Muscle layer of duodenum (tissue), 2 donors: Measurements from ENCODE around the gene TMEM222.
"Not testable (repeated sequence)": the region's sequence is repeated elsewhere in the genome, so short reads cannot be mapped to it uniquely, and the experiment has no call there.

ENCODE experiments used
- H3K27ac ChIP-seq: one replicate; pipeline ENCODE4 v1.7.0; 2013; ENCODE audit warnings: mild to moderate bottlenecking, low read length
- H3K27me3 ChIP-seq: one replicate; pipeline ENCODE4 v1.7.0; 2013; ENCODE audit warnings: low read depth, mild to moderate bottlenecking, control low read depth, low read length
- H3K36me3 ChIP-seq, 2 donors: one replicate each; pipeline ENCODE4 v1.7.0; 2013; ENCODE audit warnings: low read length in 2 of 2, control low read depth in 1 of 2, mild to moderate bottlenecking in 1 of 2; ENCODE audit not compliant: insufficient read depth in 2 of 2, control insufficient read depth in 1 of 2
- H3K4me1 ChIP-seq, 2 donors: one replicate each; pipeline ENCODE4 v1.7.0; 2013; ENCODE audit warnings: low read length in 2 of 2, mild to moderate bottlenecking in 2 of 2, control low read depth in 1 of 2, moderate library complexity in 1 of 2; ENCODE audit not compliant: insufficient read depth in 2 of 2, control insufficient read depth in 1 of 2
- H3K4me3 ChIP-seq, 2 donors: one replicate each; pipeline ENCODE4 v1.7.0; 2013; ENCODE audit warnings: low read length in 2 of 2, low read depth in 1 of 2, mild to moderate bottlenecking in 1 of 2
- H3K9me3 ChIP-seq, 2 donors: one replicate each; pipeline ENCODE4 v1.7.0; 2013; ENCODE audit warnings: low read length in 2 of 2, control low read depth in 1 of 2, mild to moderate bottlenecking in 1 of 2; ENCODE audit not compliant: control insufficient read depth in 1 of 2
- donor health status: healthy.

The TMEM222 gene

GRCh38 chr1:27321813-27322568, at the start of gene TMEM222:
TMEM222 (plus strand) TSS chr1:27322163; CDS start chr1:27322198, 35 bp downstream.
- no peaks in the 10 kb centered on the region for H3K27me3 ChIP-seq
- H3K4me3 ChIP-seq: peak within 1 kb of the TSS; percentile 100
- H3K4me1 ChIP-seq: peaks cover 7 to 35% of the 10 kb centered on the region in 2 donors
- no peaks in the 10 kb centered on the region for H3K9me3 ChIP-seq
- peak within 1 kb of the TSS; percentile 97 for H3K27ac ChIP-seq
- peaks cover 8 to 16% of the 10 kb centered on the region in 2 donors for H3K36me3 ChIP-seq

GRCh38 chr1:27274204-27274603, 47.8 kb upstream of the TMEM222 start:
- H3K27ac ChIP-seq: no peak overlapping the region
- H3K36me3 ChIP-seq: peaks cover 0 to 6% of the 10 kb centered on the region in 2 donors
- peaks cover 0 to 3% of the 10 kb centered on the region in 2 donors for H3K9me3 ChIP-seq
- H3K4me1 ChIP-seq: no peaks in the 10 kb centered on the region
- H3K4me3 ChIP-seq: no peak overlapping the region
- H3K27me3 ChIP-seq: no peaks in the 10 kb centered on the region

- no peak overlapping the region for H3K27ac ChIP-seq
- no peaks in the 10 kb centered on the region for H3K4me1 ChIP-seq
- H3K36me3 ChIP-seq: peaks cover 0 to 6% of the 10 kb centered on the region in 2 donors
- peaks cover 0 to 3% of the 10 kb centered on the region in 2 donors for H3K9me3 ChIP-seq
- H3K27me3 ChIP-seq: no peaks in the 10 kb centered on the region
- no peak overlapping the region for H3K4me3 ChIP-seq
Measured at GRCh38 chr1:27275696-27276095, 46.3 kb upstream of the TMEM222 start.

- H3K36me3 ChIP-seq: peaks cover 6 to 21% of the 10 kb centered on the region in 2 donors
- H3K27ac ChIP-seq: peak overlapping the region; percentile 33
- H3K4me1 ChIP-seq: no peaks in the 10 kb centered on the region
- no peaks in the 10 kb centered on the region for H3K9me3 ChIP-seq
- no peaks in the 10 kb centered on the region for H3K27me3 ChIP-seq
- H3K4me3 ChIP-seq: no peak overlapping the region
Measured at GRCh38 chr1:27284425-27285273, 37.3 kb upstream of the TMEM222 start.

- Histone ChIP-seq H3K9me3 (no peaks in the 10 kb centered on the region), H3K36me3 (peaks cover 6 to 24% of the 10 kb centered on the region in 2 donors), H3K27ac (no peak overlapping the region), H3K27me3 (no peaks in the 10 kb centered on the region), H3K4me1 (no peaks in the 10 kb centered on the region), H3K4me3 (no peak overlapping the region)
Measured at GRCh38 chr1:27285274-27285660, 36.7 kb upstream of the TMEM222 start.

GRCh38 chr1:27285821-27286220, 36.1 kb upstream of the TMEM222 start:
- not testable (repeated sequence) for H3K4me3 ChIP-seq, H3K27ac ChIP-seq, H3K27me3 ChIP-seq, H3K4me1 ChIP-seq, H3K9me3 ChIP-seq
- peaks cover 12 to 30% of the 10 kb centered on the region in 2 donors for H3K36me3 ChIP-seq

- H3K9me3 ChIP-seq, H3K27ac ChIP-seq, H3K4me3 ChIP-seq, H3K4me1 ChIP-seq, H3K27me3 ChIP-seq: not testable (repeated sequence)
- peaks cover 32 to 42% of the 10 kb centered on the region in 2 donors for H3K36me3 ChIP-seq
Measured at GRCh38 chr1:27289125-27289524, 32.8 kb upstream of the TMEM222 start.

- H3K9me3 ChIP-seq: no peaks in the 10 kb centered on the region
- H3K4me1 ChIP-seq: no peaks in the 10 kb centered on the region
- H3K27me3 ChIP-seq: no peaks in the 10 kb centered on the region
- H3K4me3 ChIP-seq: no peak overlapping the region
- peak overlapping the region; percentile 12 for H3K27ac ChIP-seq
- peaks cover 42 to 55% of the 10 kb centered on the region in 2 donors for H3K36me3 ChIP-seq
Measured at GRCh38 chr1:27290581-27290980, 31.4 kb upstream of the TMEM222 start.

- H3K9me3 ChIP-seq: no peaks in the 10 kb centered on the region
- H3K27me3 ChIP-seq: no peaks in the 10 kb centered on the region
- peaks cover 52 to 65% of the 10 kb centered on the region in 2 donors for H3K36me3 ChIP-seq
- no peak overlapping the region for H3K4me3 ChIP-seq
- no peak overlapping the region for H3K27ac ChIP-seq
- H3K4me1 ChIP-seq: no peaks in the 10 kb centered on the region
Measured at GRCh38 chr1:27292106-27292505, 29.9 kb upstream of the TMEM222 start.

GRCh38 chr1:27293915-27294314, 28.0 kb upstream of the TMEM222 start:
- Histone ChIP-seq H3K36me3 (peaks cover 58 to 72% of the 10 kb centered on the region in 2 donors), H3K4me1 (peaks cover under 1 to 14% of the 10 kb centered on the region in 2 donors), H3K27me3 (no peaks in the 10 kb centered on the region), H3K27ac (no peak overlapping the region), H3K9me3 (no peaks in the 10 kb centered on the region), H3K4me3 (no peak overlapping the region)

- no peaks in the 10 kb centered on the region for H3K27me3 ChIP-seq
- peaks cover 14 to 40% of the 10 kb centered on the region in 2 donors for H3K4me1 ChIP-seq
- H3K27ac ChIP-seq: peak overlapping the region; percentile 21
- no peaks in the 10 kb centered on the region for H3K9me3 ChIP-seq
- no peak overlapping the region for H3K4me3 ChIP-seq
- peaks cover 44 to 64% of the 10 kb centered on the region in 2 donors for H3K36me3 ChIP-seq
Measured at GRCh38 chr1:27296773-27297291, 25.1 kb upstream of the TMEM222 start.
